ENCODE results near the gene CYP27C1.

The CYP27C1 gene

GRCh38 chr2:127177617-127178263 is 42.4 kb downstream of the CYP27C1 start:
- Histone ChIP-seq H3K27ac (ENCODE audit: insufficient read depth in 1 of 2, low read depth in 1 of 2, low read length in 2 of 2, poor library complexity in 1 of 2, severe bottlenecking in 2 of 2) (no peak overlapping the region), H3K4me3 (ENCODE audit: control insufficient read depth in 1 of 7, extremely low read depth in 1 of 7, insufficient read depth in 4 of 7, low read depth in 2 of 7, low read length in 6 of 7) (no peak overlapping the region), H3K9me3 (ENCODE audit: control extremely low read depth in 1 of 5, control insufficient read depth in 4 of 5, insufficient read depth in 2 of 5, low read depth in 1 of 5, low read length in 4 of 5) (peaks cover 0 to 6% (median 0%) of the 10 kb centered on the region in 5 experiments), H3K4me1 (ENCODE audit: control extremely low read depth in 1 of 4, control insufficient read depth in 4 of 4, insufficient read depth in 4 of 4, low read length in 3 of 4) (peaks cover 0 to 22% (median 7%) of the 10 kb centered on the region in 4 experiments), H3K27me3 (replicated peaks in 2 of 5; ENCODE audit: control insufficient read depth in 4 of 5, insufficient read depth in 5 of 5, low read length in 4 of 5) (no peaks in the 10 kb centered on the region), H3K36me3 (ENCODE audit: control insufficient read depth in 4 of 4, insufficient read depth in 4 of 4, low read length in 3 of 4) (no peaks in the 10 kb centered on the region)
- ChIA-PET CTCF (interaction anchor here (10.7 kb wide), 1 partner anchor 108 kb away, joined by 56 read pairs; no protein-coding TSS in a partner anchor), POLR2A (no interaction called here)
- 98% methylated on average over 10 of the region's 15 CpGs for WGBS (ENCODE audit: insufficient coverage)
- DNase-seq: no peak

DNA sequence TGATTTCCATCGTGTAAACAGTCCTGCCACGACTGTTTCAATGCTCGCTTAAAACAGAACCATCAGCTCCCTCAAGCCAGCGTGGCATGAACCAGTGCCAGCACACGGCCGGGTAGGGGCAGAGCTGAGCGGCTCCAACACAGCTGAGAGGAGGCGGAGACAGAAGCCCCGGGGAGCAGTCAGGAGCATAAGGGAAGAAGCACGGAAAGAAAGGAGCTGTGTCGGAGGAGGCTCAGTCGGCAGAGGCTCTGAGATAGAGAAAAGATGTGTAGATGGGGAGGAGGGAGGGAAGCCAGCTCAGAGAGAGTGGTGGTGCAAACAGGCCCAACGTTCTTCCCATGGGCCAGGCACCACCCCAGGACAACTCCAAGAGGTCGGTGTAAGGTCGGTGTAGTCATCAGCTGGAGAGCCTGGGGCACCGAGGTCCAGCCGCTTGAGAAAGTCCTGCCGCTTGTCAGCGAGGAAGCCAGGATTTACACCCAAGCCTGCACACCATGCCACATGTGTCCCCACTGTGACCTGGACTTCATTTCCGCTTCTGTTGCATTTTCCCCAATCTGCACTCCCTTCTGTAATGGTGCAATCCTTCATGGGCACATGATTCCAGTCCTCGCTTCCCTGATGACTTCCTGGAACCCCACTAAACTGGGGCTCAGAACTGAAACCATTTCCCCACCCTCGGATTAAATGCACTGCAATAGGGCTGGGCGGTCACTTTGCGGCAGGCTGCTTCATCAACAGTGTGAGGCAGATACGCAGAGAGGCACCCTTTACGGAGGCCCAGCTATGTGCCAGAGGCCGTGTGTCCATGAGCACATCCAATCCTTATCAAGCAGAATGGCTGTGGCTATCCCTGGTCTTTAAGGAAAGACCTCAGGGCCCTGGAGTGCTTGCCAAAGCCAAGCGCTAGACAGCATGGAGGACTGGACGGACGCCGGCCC is 43.5 kb downstream of the CYP27C1 start:
- no peak overlapping the region for H3K4me3 ChIP-seq (ENCODE audit: control insufficient read depth in 1 of 7, extremely low read depth in 1 of 7, insufficient read depth in 4 of 7, low read depth in 2 of 7, low read length in 6 of 7)
- no peaks in the 10 kb centered on the region for H3K36me3 ChIP-seq (ENCODE audit: control insufficient read depth in 4 of 4, insufficient read depth in 4 of 4, low read length in 3 of 4)
- DNase-seq: no peak
- 95% methylated on average over 31 of the region's 31 CpGs for WGBS (ENCODE audit: insufficient coverage)
- H3K4me1 ChIP-seq (ENCODE audit: control extremely low read depth in 1 of 4, control insufficient read depth in 4 of 4, insufficient read depth in 4 of 4, low read length in 3 of 4): peaks cover 0 to 11% (median under 1%) of the 10 kb centered on the region in 4 experiments
- H3K27ac ChIP-seq (ENCODE audit: insufficient read depth in 1 of 2, low read depth in 1 of 2, low read length in 2 of 2, poor library complexity in 1 of 2, severe bottlenecking in 2 of 2): no peak overlapping the region
- H3K9me3 ChIP-seq (ENCODE audit: control extremely low read depth in 1 of 5, control insufficient read depth in 4 of 5, insufficient read depth in 2 of 5, low read depth in 1 of 5, low read length in 4 of 5): peaks cover 0 to 6% (median 0%) of the 10 kb centered on the region in 5 experiments
- H3K27me3 ChIP-seq (replicated peaks in 2 of 5; ENCODE audit: control insufficient read depth in 4 of 5, insufficient read depth in 5 of 5, low read length in 4 of 5): no peaks in the 10 kb centered on the region
- ChIA-PET CTCF (interaction anchor here (1.1 to 10.7 kb wide), 3 partner anchors 19 to 112 kb away, joined by 3 to 56 read pairs (median 8); no protein-coding TSS in a partner anchor), POLR2A (interaction anchor here (0.5 kb wide), 1 partner anchor 361 kb away, joined by 3 read pairs; no protein-coding TSS in a partner anchor)

GRCh38 chr2:127175751-127176354 is 44.2 kb downstream of the CYP27C1 start:
- CTCF ChIA-PET: interaction anchor here (1.1 to 10.7 kb wide), 3 partner anchors 18 to 111 kb away, joined by 3 to 56 read pairs (median 8); no protein-coding TSS in a partner anchor
- WGBS (ENCODE audit: insufficient coverage): 95% methylated on average over 18 of the region's 19 CpGs
- no peaks in the 10 kb centered on the region for H3K27me3 ChIP-seq (replicated peaks in 2 of 5; ENCODE audit: control insufficient read depth in 4 of 5, insufficient read depth in 5 of 5, low read length in 4 of 5)
- DNase-seq: no peak
- no peak overlapping the region for H3K27ac ChIP-seq (ENCODE audit: insufficient read depth in 1 of 2, low read depth in 1 of 2, low read length in 2 of 2, poor library complexity in 1 of 2, severe bottlenecking in 2 of 2)
- H3K4me3 ChIP-seq (ENCODE audit: control insufficient read depth in 1 of 7, extremely low read depth in 1 of 7, insufficient read depth in 4 of 7, low read depth in 2 of 7, low read length in 6 of 7): no peak overlapping the region
- peaks cover 0 to 9% (median 0%) of the 10 kb centered on the region in 4 experiments for H3K4me1 ChIP-seq (ENCODE audit: control extremely low read depth in 1 of 4, control insufficient read depth in 4 of 4, insufficient read depth in 4 of 4, low read length in 3 of 4)
- H3K9me3 ChIP-seq (ENCODE audit: control extremely low read depth in 1 of 5, control insufficient read depth in 4 of 5, insufficient read depth in 2 of 5, low read depth in 1 of 5, low read length in 4 of 5): peaks cover 0 to 6% (median 0%) of the 10 kb centered on the region in 5 experiments
- no peaks in the 10 kb centered on the region for H3K36me3 ChIP-seq (ENCODE audit: control insufficient read depth in 4 of 4, insufficient read depth in 4 of 4, low read length in 3 of 4)
- POLR2A ChIA-PET: interaction anchor here (0.5 kb wide), 1 partner anchor 362 kb away, joined by 3 read pairs; no protein-coding TSS in a partner anchor

DNA sequence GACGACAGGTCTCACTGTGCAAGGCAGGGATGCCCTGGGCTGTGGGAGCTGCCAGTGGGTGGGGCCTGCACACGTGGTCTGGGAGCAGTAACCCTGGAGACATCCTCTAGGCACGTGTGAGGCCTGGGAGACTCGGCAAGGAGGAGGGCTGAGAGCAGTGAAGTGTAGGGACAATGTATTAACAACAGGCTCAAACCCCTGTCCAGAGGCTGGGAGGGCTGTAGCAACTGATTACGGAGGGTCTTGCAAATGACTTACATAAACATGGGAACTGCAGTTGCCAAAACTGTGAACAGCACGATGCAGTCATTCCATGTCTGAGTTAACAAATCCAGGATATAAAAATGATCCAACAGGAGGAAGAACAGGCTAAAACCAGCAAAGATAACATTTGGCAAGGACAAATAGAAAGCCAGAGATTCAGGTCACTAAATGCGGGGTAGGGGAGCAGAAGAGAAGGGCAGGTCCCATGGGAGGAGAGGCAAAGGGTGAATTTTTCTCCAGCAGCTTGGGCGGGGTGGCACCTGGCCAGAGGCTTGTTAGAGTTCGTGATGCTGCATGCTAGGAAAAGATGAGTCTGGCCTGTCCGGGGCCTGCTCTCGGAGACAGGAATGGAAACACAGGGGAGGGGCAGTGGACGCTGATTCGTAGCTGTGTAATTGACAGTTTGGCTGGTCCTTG is 44.9 kb downstream of the CYP27C1 start:
- Histone ChIP-seq H3K4me1 (ENCODE audit: control extremely low read depth in 1 of 4, control insufficient read depth in 4 of 4, insufficient read depth in 4 of 4, low read length in 3 of 4) (peaks cover 0 to 9% (median 0%) of the 10 kb centered on the region in 4 experiments), H3K9me3 (ENCODE audit: control extremely low read depth in 1 of 5, control insufficient read depth in 4 of 5, insufficient read depth in 2 of 5, low read depth in 1 of 5, low read length in 4 of 5) (peaks cover 0 to 3% (median 0%) of the 10 kb centered on the region in 5 experiments), H3K27me3 (replicated peaks in 2 of 5; ENCODE audit: control insufficient read depth in 4 of 5, insufficient read depth in 5 of 5, low read length in 4 of 5) (no peaks in the 10 kb centered on the region), H3K36me3 (ENCODE audit: control insufficient read depth in 4 of 4, insufficient read depth in 4 of 4, low read length in 3 of 4) (no peaks in the 10 kb centered on the region), H3K4me3 (ENCODE audit: control insufficient read depth in 1 of 7, extremely low read depth in 1 of 7, insufficient read depth in 4 of 7, low read depth in 2 of 7, low read length in 6 of 7) (no peak overlapping the region), H3K27ac (ENCODE audit: insufficient read depth in 1 of 2, low read depth in 1 of 2, low read length in 2 of 2, poor library complexity in 1 of 2, severe bottlenecking in 2 of 2) (no peak overlapping the region)
- 94% methylated on average over 11 of the region's 13 CpGs for WGBS (ENCODE audit: insufficient coverage)
- ChIA-PET CTCF (interaction anchor here (0.6 to 10.7 kb wide), 8 partner anchors 16 to 110 kb away, joined by 3 to 56 read pairs (median 4); no protein-coding TSS in a partner anchor), POLR2A (no interaction called here)
- no peak for DNase-seq

GRCh38 chr2:127174640-127175039 is 45.5 kb downstream of the CYP27C1 start:
- Histone ChIP-seq H3K4me1 (ENCODE audit: control extremely low read depth in 1 of 4, control insufficient read depth in 4 of 4, insufficient read depth in 4 of 4, low read length in 3 of 4) (peaks cover 0 to 5% (median 0%) of the 10 kb centered on the region in 4 experiments), H3K36me3 (ENCODE audit: control insufficient read depth in 4 of 4, insufficient read depth in 4 of 4, low read length in 3 of 4) (no peaks in the 10 kb centered on the region), H3K27ac (ENCODE audit: insufficient read depth in 1 of 2, low read depth in 1 of 2, low read length in 2 of 2, poor library complexity in 1 of 2, severe bottlenecking in 2 of 2) (no peak overlapping the region), H3K9me3 (ENCODE audit: control extremely low read depth in 1 of 5, control insufficient read depth in 4 of 5, insufficient read depth in 2 of 5, low read depth in 1 of 5, low read length in 4 of 5) (peaks cover 0 to 3% (median 0%) of the 10 kb centered on the region in 5 experiments), H3K4me3 (ENCODE audit: control insufficient read depth in 1 of 7, extremely low read depth in 1 of 7, insufficient read depth in 4 of 7, low read depth in 2 of 7, low read length in 6 of 7) (no peak overlapping the region), H3K27me3 (replicated peaks in 2 of 5; ENCODE audit: control insufficient read depth in 4 of 5, insufficient read depth in 5 of 5, low read length in 4 of 5) (no peaks in the 10 kb centered on the region)
- DNase-seq: no peak
- ChIA-PET POLR2A (no interaction called here), CTCF (interaction anchor here (0.6 to 10.7 kb wide), 7 partner anchors 15 to 110 kb away, joined by 3 to 56 read pairs (median 4); no protein-coding TSS in a partner anchor)
- WGBS (ENCODE audit: insufficient coverage): 98% methylated on average over 6 of the region's 6 CpGs

GRCh38 chr2:127174136-127174535 is 46.0 kb downstream of the CYP27C1 start:
- H3K27ac ChIP-seq (ENCODE audit: insufficient read depth in 1 of 2, low read depth in 1 of 2, low read length in 2 of 2, poor library complexity in 1 of 2, severe bottlenecking in 2 of 2): no peak overlapping the region
- H3K27me3 ChIP-seq (replicated peaks in 2 of 5; ENCODE audit: control insufficient read depth in 4 of 5, insufficient read depth in 5 of 5, low read length in 4 of 5): no peaks in the 10 kb centered on the region
- DNase-seq: no peak
- CTCF ChIA-PET: interaction anchor here (0.7 to 10.7 kb wide), 15 partner anchors 10 to 147 kb away, joined by 3 to 56 read pairs (median 4); no protein-coding TSS in a partner anchor
- POLR2A ChIA-PET: no interaction called here
- H3K4me3 ChIP-seq (ENCODE audit: control insufficient read depth in 1 of 7, extremely low read depth in 1 of 7, insufficient read depth in 4 of 7, low read depth in 2 of 7, low read length in 6 of 7): no peak overlapping the region
- H3K4me1 ChIP-seq (ENCODE audit: control extremely low read depth in 1 of 4, control insufficient read depth in 4 of 4, insufficient read depth in 4 of 4, low read length in 3 of 4): no peaks in the 10 kb centered on the region
- 89% methylated on average over 4 of the region's 6 CpGs for WGBS (ENCODE audit: insufficient coverage)
- no peaks in the 10 kb centered on the region for H3K36me3 ChIP-seq (ENCODE audit: control insufficient read depth in 4 of 4, insufficient read depth in 4 of 4, low read length in 3 of 4)
- H3K9me3 ChIP-seq (ENCODE audit: control extremely low read depth in 1 of 5, control insufficient read depth in 4 of 5, insufficient read depth in 2 of 5, low read depth in 1 of 5, low read length in 4 of 5): peaks cover 0 to 3% (median 0%) of the 10 kb centered on the region in 5 experiments
